HG02763 (cell line): ENCODE data around the gene PRDX4.
"Not testable (repeated sequence)": the region's sequence is repeated elsewhere in the genome, so short reads cannot be mapped to it uniquely, and the experiment has no call there.

Source experiments
- ATAC-seq: cut with Tn5 transposase; IDR thresholded peaks from one replicate; pipeline ENCODE4 v1.9.1; 2021; ENCODE audit warnings: mild to moderate bottlenecking, moderate library complexity; ENCODE audit not compliant: unreplicated experiment

PRDX4 gene

DNA sequence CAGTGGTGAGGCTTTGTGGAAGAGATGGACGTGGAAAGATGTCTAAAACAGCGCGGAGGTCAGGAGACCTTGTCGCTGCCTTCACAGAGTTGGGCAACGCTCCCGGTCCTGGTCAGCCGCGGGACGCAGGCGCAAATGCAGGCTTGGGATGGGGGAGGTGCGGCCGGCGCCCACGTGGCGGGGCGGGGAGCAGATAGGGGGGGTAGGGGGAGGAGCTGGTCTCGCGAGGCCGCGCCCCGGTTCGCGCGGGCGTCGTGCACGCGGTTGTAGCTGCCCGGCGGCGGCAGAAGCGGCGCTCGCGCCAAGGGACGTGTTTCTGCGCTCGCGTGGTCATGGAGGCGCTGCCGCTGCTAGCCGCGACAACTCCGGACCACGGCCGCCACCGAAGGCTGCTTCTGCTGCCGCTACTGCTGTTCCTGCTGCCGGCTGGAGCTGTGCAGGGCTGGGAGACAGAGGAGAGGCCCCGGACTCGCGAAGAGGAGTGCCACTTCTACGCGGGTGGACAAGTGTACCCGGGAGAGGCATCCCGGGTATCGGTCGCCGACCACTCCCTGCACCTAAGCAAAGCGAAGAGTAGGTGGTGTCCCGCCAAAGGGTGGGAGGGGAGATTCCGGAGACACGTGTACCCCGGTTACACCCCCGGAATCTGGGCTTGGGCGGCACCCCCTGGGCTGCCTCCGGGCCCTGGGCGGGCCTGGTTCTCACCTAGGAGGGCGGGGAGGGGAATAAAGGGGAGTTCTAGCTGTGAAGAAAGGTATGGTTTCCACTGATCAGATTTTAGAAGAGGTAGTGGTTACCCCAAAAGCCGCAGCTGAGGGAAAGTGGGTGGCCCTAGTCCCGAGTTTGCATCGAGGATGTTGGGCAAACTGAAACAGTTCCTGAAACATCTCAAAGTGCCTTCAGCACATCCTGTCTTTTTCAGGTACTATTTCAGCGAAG lies at the start of gene PRDX4:
Gene PRDX4, plus strand, starts transcription at position 255 of the 939 bp plus-strand sequence. Its CDS starts 78 bp downstream, at position 333.
- peak; percentile 59 for ATAC-seq

DNA sequence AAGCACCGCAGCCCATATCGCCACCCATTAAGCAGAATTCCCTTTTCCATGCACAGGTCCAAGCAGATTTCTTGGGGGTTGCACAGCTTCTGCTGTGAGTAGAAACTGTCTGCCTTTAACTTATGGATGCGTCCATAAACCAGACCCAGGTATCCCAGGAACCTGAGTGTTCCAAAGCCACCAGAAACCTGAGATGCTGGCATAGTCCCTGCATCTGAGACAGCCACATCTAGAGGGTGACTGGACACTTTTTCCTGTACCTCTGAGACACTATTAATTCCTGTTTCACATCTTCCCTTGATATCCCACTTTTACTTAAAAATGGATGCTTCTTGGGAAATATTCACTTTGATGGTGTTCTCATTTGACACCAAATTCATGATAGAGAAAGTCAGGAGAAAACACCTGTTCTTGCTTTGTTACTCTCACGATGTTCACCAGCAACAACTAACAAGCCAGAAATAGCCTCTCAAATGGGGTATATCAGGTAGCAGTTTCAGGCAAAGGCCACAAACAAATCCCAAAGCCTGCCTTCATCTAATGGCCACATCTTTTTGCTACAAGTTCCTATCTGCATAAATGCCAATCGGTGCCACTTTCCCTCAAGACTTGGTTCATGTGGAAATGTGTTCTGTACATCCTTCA lies 45.5 kb upstream of the PRDX4 start:
- ATAC-seq, result no peak

DNA sequence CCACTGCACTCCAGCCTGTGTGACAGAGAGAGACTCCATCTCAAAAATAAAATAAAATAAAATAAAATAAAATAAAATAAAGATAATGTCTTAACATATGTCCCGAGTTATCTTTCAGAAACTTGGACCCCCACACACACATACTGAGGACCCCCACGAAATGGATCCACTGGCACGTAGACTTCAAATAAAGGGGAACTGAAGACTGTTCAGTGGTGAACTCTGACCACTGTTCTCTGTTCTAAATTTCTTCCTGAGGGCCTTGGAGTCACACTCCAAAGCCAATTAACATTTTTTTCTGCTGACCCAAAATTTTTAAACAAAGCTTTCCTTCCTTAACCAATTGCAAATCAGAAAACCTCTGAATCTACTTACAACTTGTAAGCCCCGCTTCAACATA lies 43.5 kb upstream of the PRDX4 start:
- ATAC-seq, result no peak

DNA sequence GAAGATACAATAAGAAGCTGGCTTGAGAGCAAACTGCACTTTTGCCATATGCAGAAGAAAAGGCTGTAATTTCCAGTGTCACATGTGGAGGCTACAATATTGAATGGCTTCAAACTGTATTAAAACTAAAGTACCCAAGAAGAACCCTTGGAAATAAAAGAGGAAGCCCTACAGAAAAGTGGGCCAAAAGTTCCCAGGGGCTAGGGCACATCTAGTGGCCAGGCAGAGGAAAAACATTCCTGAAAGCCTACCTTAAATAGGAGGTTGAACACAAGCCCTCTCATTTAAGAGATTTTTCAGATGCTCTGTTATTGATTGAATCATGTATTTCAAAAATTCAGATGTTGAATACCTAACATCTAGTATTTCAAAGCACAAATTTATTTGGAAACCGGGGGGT lies 40.6 kb upstream of the PRDX4 start:
- ATAC-seq, result no peak

DNA sequence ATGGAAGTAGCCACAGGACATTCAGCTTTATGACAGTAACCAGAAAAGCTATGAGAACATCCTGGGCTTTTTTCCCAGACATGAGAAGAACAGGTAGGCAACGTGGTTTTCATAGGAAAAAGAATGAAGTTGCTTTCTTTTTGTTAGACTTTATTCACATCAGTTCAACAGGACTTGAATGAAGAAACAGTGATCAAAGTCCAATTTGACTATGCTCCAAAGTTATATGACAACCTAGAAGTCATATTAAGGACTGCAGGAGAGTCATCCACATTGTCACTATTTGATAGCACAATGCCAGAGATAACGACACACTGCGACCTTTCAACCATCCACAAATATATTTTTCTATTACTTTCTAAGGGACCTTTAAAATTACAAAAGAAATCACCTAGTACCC lies 39.2 kb upstream of the PRDX4 start:
- no peak for ATAC-seq

DNA sequence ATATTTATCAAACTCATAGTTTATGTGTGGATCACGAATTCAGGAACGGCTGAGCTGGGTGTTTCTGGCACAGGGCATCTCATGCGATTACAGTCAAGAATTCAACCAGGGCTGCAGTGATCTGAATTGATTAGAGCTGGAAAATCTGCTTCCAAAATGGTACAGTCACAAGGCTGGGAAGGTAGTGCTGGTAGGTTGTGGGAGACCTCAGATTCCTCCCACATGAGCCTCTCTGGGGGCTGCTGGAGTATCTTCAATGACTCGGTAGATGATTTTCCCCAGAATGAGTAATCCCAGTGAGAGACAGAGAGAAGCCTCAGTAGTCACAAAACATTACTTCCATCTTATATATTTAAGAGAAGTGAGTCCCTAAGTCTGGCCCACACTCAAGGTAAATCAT lies 36.2 kb upstream of the PRDX4 start:
- no peak for ATAC-seq

DNA sequence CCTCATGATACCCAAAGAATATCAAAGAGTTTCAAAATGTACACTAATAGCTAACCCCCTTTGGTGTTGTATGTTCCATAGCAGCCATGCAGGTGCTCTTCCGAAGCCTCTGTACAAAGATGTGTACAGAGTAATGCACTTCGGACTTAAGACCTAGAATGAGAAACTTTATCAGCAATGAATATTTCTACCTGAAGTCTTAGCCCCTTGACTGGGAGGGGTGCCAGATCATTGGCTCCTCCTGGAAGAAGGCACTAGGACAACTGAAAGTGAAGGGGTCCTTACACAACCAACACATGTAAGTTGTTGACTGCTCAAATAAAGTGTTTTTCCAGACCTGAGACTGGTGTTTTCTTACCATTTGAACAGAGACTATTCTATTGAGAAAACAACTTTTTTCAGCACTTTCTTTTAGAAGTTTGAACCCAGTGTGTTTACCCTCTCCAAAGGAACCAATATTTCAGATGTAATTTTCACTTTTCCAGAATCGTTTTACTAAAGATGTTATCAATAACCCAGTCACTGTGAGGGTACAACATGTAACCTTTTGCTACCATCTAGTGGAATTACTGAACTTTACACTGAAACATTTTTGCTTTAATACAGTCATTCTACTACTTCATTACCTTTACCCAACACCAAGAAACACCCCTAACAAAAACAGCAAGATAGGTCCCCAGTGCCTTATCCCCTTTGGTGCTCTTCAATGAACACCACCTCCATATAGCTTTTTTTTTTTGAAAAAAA lies 33.3 kb upstream of the PRDX4 start:
- ATAC-seq, result no peak

DNA sequence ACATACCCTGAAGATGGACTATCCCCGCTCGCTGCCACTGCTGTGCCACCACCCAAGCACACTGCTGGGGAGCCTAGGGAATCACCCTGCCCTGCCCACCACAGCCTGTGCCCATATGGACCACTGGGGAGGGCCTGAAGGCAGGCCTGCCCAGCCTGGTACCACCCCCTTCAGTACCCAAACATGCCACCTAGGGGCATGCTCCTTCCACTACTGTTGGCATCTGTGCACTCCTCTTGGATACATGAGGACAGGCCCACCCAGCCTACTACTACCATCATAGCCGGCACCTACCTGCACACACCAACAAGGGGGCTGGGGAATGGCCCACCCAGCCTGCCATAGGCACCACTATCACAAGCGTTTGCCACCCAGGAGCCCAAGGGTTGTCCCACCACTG lies 30.1 kb upstream of the PRDX4 start:
- peak; percentile 75 for ATAC-seq

DNA sequence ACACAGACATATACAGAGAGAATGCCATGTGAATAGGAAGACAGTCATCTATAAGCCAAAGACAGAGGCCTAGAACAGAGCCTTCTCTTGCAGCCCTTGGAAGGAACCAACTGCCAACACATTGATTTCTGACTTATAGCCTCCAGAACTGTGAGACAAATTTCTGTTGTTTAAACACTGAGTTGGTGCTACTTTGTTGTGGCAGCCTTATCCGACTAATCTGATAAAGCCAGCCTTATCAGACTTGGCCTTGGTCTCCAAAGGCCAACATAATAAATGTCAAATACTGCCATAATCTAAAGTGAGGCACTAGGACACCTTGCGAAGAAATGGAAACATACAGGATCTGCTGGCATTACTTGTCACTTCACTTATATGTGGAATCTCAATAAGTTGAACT lies 24.3 kb upstream of the PRDX4 start:
- no peak for ATAC-seq

DNA sequence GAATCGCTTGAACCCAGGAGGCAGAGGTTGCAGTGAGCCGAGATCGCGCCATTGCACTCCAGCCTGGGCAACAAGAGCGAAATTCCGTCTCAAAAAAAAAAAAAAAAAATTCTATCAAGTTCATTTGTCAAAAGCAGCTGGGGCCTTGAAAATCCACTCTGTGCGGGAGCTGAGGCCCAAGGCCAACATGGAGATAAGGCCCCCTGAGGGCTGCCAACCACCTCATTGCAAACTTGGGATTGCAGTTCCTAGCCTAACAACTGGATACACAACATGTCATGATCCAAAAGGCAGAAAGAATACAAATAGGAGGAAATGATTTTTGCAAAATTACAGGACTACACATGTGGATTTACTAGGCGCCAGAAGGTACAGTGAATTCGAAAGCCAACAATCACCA lies 22.5 kb upstream of the PRDX4 start:
- ATAC-seq, result no peak

DNA sequence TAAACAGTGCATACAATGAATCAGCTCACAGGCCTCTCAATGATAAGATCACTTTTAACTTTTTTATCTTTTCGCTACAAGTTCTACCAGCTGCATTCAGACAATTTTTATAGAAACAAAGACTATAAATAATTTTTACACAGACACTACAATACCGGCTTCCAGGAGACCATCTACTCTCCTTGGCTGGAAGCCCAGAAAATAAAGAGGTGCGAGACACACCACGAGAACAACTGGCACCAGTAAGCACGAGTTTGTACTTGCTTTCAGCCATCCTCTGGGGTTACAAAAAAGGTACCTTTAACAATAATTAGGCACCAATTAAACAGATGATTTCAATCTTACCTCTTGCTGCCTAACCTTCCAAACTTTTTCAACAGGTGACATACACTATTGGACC lies 11.2 kb upstream of the PRDX4 start:
- no peak for ATAC-seq

DNA sequence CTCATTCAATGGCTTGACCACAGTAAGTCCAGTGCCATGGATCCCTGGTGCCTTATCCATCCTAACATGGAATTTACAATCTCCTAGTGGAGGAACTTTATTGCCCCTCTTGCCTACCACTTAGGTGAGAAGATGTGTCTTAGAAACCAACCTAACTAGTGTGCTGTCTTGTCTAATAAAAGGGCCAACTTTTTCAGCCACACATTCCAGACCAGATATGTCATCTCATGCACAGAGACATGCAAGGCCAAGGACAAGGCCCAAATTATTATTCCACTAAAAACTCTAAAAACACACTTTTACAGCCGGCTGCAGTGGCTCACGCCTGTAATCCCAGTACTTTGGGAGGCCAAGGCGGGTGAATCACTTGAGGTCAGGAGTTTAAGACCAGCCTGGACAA lies 10.6 kb upstream of the PRDX4 start:
- no peak for ATAC-seq

DNA sequence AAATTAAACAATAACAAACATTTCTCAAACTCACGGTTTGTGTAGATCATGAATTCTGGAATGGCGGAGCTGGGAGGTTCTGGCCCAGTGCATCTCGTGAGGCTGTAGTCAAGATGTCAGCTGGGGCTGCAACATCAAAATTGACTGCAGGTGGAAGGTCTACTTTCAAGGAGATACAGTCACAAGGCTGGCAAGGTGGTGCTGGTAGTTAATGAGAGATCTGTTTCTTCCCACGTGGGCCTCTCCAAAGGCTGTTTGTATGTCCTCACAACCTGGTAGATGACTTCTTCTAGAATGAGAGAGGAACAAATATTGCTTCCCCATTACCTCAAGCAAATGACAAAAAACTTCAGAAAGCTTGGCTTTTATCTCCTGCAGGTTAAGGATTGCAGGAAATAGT lies 8.0 kb upstream of the PRDX4 start:
- ATAC-seq, result no peak

DNA sequence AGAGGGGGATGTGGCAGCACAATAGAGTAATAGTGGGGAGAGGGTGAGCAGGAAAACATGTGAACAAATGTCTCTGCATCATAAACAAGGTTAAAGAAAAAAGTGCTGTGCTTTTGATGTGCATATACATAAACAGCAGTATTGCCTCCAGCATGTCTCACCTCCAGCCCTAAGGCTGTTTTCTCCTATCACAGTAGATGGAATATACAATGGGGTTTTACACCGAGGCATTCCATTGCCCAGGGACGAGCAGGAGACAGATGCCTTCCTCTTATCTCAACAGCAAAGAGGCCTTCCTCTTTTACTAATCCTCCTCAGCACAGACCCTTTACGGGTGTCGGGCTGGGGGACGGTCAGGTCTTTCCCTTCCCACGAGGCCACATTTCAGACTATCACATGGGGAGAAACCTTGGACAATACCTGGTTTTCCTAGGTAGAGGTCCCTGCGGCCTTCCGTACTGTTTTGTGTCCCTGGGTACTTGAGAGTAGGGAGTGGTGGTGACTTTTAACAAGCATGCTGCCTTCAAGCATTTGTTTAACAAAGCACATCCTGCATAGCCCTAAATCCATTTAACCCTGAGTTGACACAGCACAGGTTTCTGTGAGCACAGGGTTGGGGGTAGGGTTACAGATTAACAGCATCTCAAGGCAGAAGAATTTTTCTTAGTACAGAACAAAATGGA lies 7.1 kb upstream of the PRDX4 start:
- not testable (repeated sequence) for ATAC-seq

DNA sequence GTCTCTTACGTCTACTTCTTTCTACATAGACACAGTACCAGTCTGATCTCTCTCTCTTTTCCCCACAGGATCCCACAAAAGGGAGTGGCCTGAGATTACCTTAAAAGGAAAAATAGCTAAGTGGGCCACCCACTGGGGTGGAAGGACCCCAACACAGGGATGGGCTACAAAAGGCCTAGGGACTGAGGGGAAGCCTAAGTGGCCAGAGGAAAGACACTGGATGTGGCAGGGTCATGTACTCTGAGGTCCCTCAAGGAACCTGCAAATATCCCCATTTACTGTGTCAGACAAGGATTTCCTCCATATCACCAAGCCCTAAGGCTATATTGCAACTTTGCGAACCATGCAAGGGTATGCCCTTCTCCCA lies 6.5 kb upstream of the PRDX4 start:
- no peak for ATAC-seq

DNA sequence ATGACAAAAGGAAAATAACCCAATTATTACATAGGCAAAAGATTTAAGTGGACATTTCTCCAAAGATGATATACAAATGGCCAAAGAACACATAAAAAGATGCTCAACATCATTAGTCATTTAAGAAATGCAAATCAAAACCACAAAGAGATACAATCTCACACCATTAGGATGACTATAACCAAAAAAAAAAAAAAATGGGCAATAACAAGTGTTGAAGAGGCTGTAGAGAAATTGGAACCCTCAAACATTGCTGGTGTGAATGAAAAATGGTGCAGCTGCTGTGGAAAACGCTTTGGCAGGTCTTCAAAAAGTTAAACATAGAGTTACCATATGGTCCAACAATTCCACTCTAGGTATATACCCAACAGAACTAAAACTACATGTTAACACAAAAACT lies 5.6 kb upstream of the PRDX4 start:
- ATAC-seq, result no peak

DNA sequence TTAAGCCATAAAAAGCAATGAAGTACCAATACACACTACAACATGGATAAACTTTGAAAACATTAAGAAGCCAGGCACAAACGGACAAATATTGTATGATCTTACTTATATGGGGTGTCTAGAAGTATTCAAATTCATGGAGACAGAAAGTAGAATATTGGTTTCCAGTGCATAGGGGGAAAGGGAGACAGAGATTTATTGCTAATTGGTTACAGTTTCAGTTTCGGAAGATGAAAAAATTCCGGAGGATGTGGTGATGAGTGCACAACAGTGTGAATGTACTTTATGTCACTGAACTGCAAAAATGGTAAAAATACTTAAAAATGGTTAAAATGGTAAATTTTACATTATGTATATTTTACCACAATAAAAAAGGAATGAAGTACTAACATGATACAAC lies 5.1 kb upstream of the PRDX4 start:
- ATAC-seq, result no peak

DNA sequence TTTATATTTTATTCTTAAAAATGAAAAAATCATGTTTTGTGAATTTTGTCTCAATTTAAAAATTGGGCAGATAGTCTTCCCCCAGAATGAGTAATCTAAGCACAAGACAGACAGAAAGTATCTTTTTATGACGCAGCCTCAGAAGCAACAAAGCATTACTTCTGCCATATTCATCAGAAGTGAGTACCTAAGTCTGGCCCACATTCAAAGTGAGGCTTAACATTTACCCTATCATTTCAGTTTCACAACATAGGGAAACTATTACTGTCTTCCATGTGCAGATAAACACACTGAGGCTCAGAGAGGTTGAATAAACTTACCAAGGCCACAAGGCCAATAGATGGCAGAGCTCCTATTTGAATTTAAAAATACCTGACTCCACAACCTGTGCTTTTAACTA lies 4.4 kb upstream of the PRDX4 start:
- no peak for ATAC-seq

DNA sequence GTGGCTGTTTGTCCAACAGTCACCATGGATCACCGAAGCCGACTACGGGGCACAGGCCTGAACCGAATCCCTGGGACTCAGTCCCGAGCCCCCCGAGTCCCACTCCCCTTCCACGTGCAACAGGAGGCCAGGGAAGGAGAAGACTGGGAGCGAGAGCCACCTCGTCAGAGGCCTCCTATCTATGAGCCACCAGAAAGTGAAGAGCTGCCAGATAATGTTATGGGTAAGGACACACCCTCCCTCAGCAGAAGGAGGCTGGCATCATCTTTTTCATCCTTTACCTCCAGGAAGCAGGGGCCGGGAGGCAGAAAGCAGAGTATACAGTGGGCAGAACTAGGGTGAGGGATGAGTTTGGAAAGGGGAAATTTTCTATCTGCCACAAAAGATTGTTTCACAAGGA lies 2.8 kb upstream of the PRDX4 start:
- ATAC-seq, result no peak

DNA sequence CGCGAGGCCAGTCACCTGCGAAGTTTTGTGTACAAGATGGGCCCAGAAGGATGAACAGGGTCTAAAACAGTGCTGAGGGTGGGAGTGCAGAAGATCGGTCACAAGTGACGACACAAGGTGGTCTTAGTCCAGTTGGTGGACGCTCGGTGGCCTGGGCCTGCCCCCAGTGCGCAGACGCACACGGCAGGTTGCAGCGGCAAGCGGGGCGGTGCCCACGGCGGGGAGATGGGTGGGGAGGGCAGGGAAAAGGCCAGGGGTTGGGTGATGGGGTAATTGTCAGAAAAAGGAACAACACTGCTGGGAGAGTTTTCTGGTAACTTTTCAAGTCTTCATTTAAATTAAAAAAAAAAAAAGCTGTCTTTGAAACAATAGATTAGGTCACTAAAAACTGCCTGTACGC lies 1.0 kb upstream of the PRDX4 start:
- ATAC-seq, result no peak

DNA sequence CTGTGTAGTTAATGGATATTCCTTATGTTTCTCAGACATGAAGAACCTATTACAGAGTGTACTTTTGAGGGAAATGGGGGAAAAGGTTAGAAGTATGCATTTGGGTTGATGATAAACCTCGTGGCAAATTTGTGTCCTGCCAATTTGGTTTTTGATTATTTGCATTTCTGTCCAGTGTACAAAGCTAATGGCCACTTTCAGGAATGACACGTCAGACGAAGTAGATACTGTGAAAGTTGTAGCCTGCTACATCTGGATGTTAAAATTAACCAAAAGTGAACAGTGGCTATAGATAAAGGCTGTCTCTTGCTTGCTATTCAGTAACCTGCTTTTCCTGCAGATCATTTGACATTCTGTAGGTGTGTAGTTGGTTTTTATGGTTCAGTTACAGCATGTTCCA lies 1.0 kb downstream of the PRDX4 start:
- peak; percentile 46 for ATAC-seq
